HCT116 (cell line): ENCODE measurements around the gene MTFR1L. TPM values are rescaled to one million over a fixed set of nuclear protein-coding genes. Genes with fewer than 3 reads are reported as not detected.

Experiments
- ATAC-seq: fragments of 200-7000 bp; cut with Tn5 transposase; 2 replicates; pipeline ENCODE4 v1.9.1; 2020; ENCODE audit warnings: mild to moderate bottlenecking, moderate library complexity
- BruUV-seq: library from RNA; stranded (reverse); fragments of 400-500 nt; replicated peaks from 2 replicates; lab custom pipeline; 2021; lab: Mats Ljungman, UMichigan
- CTCF ChIA-PET: fragments of 300-600 bp; sonication (Branson Sonifier 250); formaldehyde crosslinking; loops from one replicate; lab custom pipeline; 2021; ENCODE audit warnings: antibody characterized with exemption; lab: Charles Lee
- POLR2A ChIA-PET: fragments of 300-600, 350-600 bp; sonication (Branson Sonifier 250); formaldehyde crosslinking; loops from one replicate; lab custom pipeline; 2021; ENCODE audit warnings: antibody characterized with exemption; lab: Charles Lee
- RAD21 ChIA-PET, 2 experiments: fragments of 300-600 bp; sonication (Branson Sonifier 250); formaldehyde crosslinking; loops; one replicate each; lab custom pipeline; 2023; ENCODE audit warnings: low total read pairs in 2 of 2; ENCODE audit not compliant: uncharacterized antibody in 2 of 2, unreplicated experiment in 2 of 2, low non-redundant PET in 1 of 2; lab: Charles Lee
- DNase-seq: peaks from one replicate; pipeline ENCODE4 v3.0.0-alpha.2; 2010; ENCODE audit warnings: low read depth, low spot score
- H2AFZ ChIP-seq: fragments of 200-600 bp; shearing (Covaris generic), sonication (generic); 2 replicates; pipeline ENCODE4 v1.6.1; 2017; ENCODE audit warnings: low read depth, mixed run types, mixed read lengths, antibody characterized with exemption, low read length; ENCODE audit not compliant: poor library complexity, severe bottlenecking
- H3K27ac ChIP-seq: 2 replicates; pipeline ENCODE4 v1.5.1; 2012; ENCODE audit warnings: low read depth, low read length
- H3K27me3 ChIP-seq: fragments of 200-600 bp; sonication (generic); 2 replicates; pipeline ENCODE4 v1.6.1; 2016; ENCODE audit warnings: mixed run types, low read length, mixed read lengths; ENCODE audit not compliant: insufficient read depth
- H3K36me3 ChIP-seq, 2 experiments: fragments of 200-500 bp in 1 of 2; fragments of 200-600 bp in 1 of 2; sonication (Bioruptor generic) in 1 of 2; sonication (generic) in 1 of 2; 2 replicates each; pipeline versions ENCODE4 v1.5.1 to v1.6.1; 2014 to 2016; ENCODE audit warnings: low read length in 2 of 2, inconsistent platforms in 1 of 2, mixed read lengths in 1 of 2, mixed run types in 1 of 2; ENCODE audit not compliant: insufficient read depth in 2 of 2, control insufficient read depth in 1 of 2
- H3K4me1 ChIP-seq, 2 experiments: fragments of 200-600 bp in 1 of 2; sonication (generic) in 1 of 2; 2 replicates each; pipeline versions ENCODE4 v1.5.1 to v1.6.1; 2012 to 2017; ENCODE audit warnings: low read length in 2 of 2, inconsistent platforms in 1 of 2, mild to moderate bottlenecking in 1 of 2, mixed read lengths in 1 of 2, mixed run types in 1 of 2, moderate library complexity in 1 of 2; ENCODE audit not compliant: insufficient read depth in 2 of 2, control insufficient read depth in 1 of 2
- H3K4me2 ChIP-seq: fragments of 200-600 bp; sonication (generic); 2 replicates; pipeline ENCODE4 v1.6.1; 2017; ENCODE audit warnings: mixed run types, low read length, mixed read lengths
- H3K4me3 ChIP-seq, 2 experiments: fragments of 200-600 bp in 1 of 2; sonication (generic) in 1 of 2; replicated peaks in 1 of 2; 2 replicates each; pipeline ENCODE4 v1.5.1; 2011 to 2016; ENCODE audit warnings: low read length in 2 of 2, control low read depth in 1 of 2, low read depth in 1 of 2, mild to moderate bottlenecking in 1 of 2, mixed read lengths in 1 of 2, mixed run types in 1 of 2
- H3K79me2 ChIP-seq: fragments of 200-600 bp; sonication (generic); 2 replicates; pipeline ENCODE4 v1.6.1; 2017; ENCODE audit warnings: mild to moderate bottlenecking, mixed run types, low read length, moderate library complexity, mixed read lengths; ENCODE audit not compliant: insufficient read depth
- H3K9ac ChIP-seq: fragments of 200-600 bp; sonication (generic); 2 replicates; pipeline ENCODE4 v1.6.1; 2016; ENCODE audit warnings: low read length, mixed read lengths
- H3K9me2 ChIP-seq: fragments of 200-600 bp; sonication (generic), shearing (Covaris generic); 2 replicates; pipeline ENCODE4 v1.6.1; 2017; ENCODE audit warnings: mixed run types, mild to moderate bottlenecking, moderate library complexity; ENCODE audit not compliant: insufficient read depth
- H3K9me3 ChIP-seq, 2 experiments: fragments of 200-500 bp in 1 of 2; fragments of 200-600 bp in 1 of 2; sonication (Bioruptor generic) in 1 of 2; sonication (generic) in 1 of 2; 2 replicates each; pipeline ENCODE4 v1.6.1; 2014 to 2017; ENCODE audit warnings: low read length in 2 of 2, mixed read lengths in 2 of 2, inconsistent platforms in 1 of 2, low read depth in 1 of 2, mild to moderate bottlenecking in 1 of 2, mixed run types in 1 of 2, moderate library complexity in 1 of 2; ENCODE audit not compliant: control insufficient read depth in 1 of 2, insufficient read depth in 1 of 2
- H4K20me1 ChIP-seq: fragments of 200-600 bp; sonication (generic), shearing (Covaris generic); 2 replicates; pipeline ENCODE4 v1.6.1; 2017; ENCODE audit warnings: mixed run types, mild to moderate bottlenecking, moderate library complexity; ENCODE audit not compliant: insufficient read depth
- CBX3 ChIP-seq: IDR thresholded peaks from 2 replicates; pipeline ENCODE4 v1.6.1; 2012; ENCODE audit warnings: low read depth
- CEBPB ChIP-seq: IDR thresholded peaks from 2 replicates; pipeline ENCODE4 v1.6.1; 2012; ENCODE audit warnings: low read depth
- CTCF ChIP-seq, 3 experiments: fragments of 200-600 bp in 1 of 3; sonication (generic) in 1 of 3; IDR thresholded peaks in 2 of 3; conservative IDR thresholded peaks in 1 of 3; 2 replicates each; pipeline ENCODE4 v1.5.1; 2012 to 2017; ENCODE audit warnings: low read depth in 2 of 3, low read length in 2 of 3, antibody characterized with exemption in 1 of 3, borderline replicate concordance in 1 of 3, control low read depth in 1 of 3, mild to moderate bottlenecking in 1 of 3, mixed read lengths in 1 of 3, mixed run types in 1 of 3, moderate library complexity in 1 of 3; ENCODE audit not compliant: insufficient read depth in 1 of 3
- EGR1 ChIP-seq: IDR thresholded peaks from 2 replicates; pipeline ENCODE4 v1.6.1; 2012; ENCODE audit warnings: low read depth
- ELF1 ChIP-seq: IDR thresholded peaks from 2 replicates; pipeline ENCODE4 v1.6.1; 2012; ENCODE audit warnings: low read depth, borderline replicate concordance
- EZH2 ChIP-seq: fragments of 200-600 bp; sonication (generic); IDR thresholded peaks from 2 replicates; pipeline ENCODE4 v1.6.1; 2017; ENCODE audit warnings: antibody characterized with exemption, mixed run types
- EZH2phosphoT487 ChIP-seq: fragments of 200-600 bp; IDR thresholded peaks from 2 replicates; pipeline ENCODE4 v1.6.1; 2018; ENCODE audit warnings: antibody characterized with exemption, borderline replicate concordance
- FOSL1 ChIP-seq: IDR thresholded peaks from 2 replicates; pipeline ENCODE4 v1.6.1; 2012; ENCODE audit warnings: low read depth
- JUND ChIP-seq: IDR thresholded peaks from 2 replicates; pipeline ENCODE4 v1.6.1; 2012
- MAX ChIP-seq: IDR thresholded peaks from 2 replicates; pipeline ENCODE4 v1.6.1; 2012
- POLR2A ChIP-seq: IDR thresholded peaks from 2 replicates; pipeline ENCODE4 v1.7.0; 2011; ENCODE audit warnings: borderline replicate concordance; ENCODE audit not compliant: insufficient read depth, insufficient read length; ENCODE audit errors: extremely low read depth
- RAD21 ChIP-seq: IDR thresholded peaks from 2 replicates; pipeline ENCODE4 v1.6.1; 2012; ENCODE audit warnings: low read depth, mild to moderate bottlenecking
- SIN3A ChIP-seq: IDR thresholded peaks from 2 replicates; pipeline ENCODE4 v1.6.1; 2012; ENCODE audit warnings: low read depth
- SP1 ChIP-seq: IDR thresholded peaks from 2 replicates; pipeline ENCODE4 v1.6.1; 2012; ENCODE audit warnings: low read depth
- SRF ChIP-seq: IDR thresholded peaks from 2 replicates; pipeline ENCODE4 v1.6.1; 2012; ENCODE audit warnings: low read depth
- YY1 ChIP-seq: IDR thresholded peaks from 2 replicates; pipeline ENCODE4 v1.6.1; 2011; ENCODE audit warnings: low read length, low read depth, moderate library complexity, mild to moderate bottlenecking; ENCODE audit not compliant: insufficient replicate concordance; ENCODE audit errors: extremely low read depth
- ZFX ChIP-seq: fragments of 450-650 bp; IDR thresholded peaks from 2 replicates; pipeline ENCODE4 v1.6.1; 2017
- ZNF274 ChIP-seq: fragments of 200-500 bp; sonication (Bioruptor generic); IDR thresholded peaks from 2 replicates; pipeline ENCODE4 v1.6.1; 2014; ENCODE audit warnings: mild to moderate bottlenecking, low read depth, low read length, inconsistent platforms
- intact Hi-C: fragments of 100-400 bp; cut with micrococcal nuclease; formaldehyde crosslinking; loops from 2 replicates; pipeline ENCODE4 v1.10.0; 2022
- total RNA-seq: library from RNA; stranded (reverse); gene quantifications from one replicate; pipeline ENCODE4 v1.2.1, GENCODE V29; 2021; ENCODE audit not compliant: unreplicated experiment
- TF ChIP-seq, protein P1 (sequence below): IDR thresholded peaks from 2 replicates; pipeline ENCODE4 v1.6.1; 2012
- TF ChIP-seq, protein P2 (sequence below): IDR thresholded peaks from 2 replicates; pipeline ENCODE4 v1.6.1; 2012; ENCODE audit warnings: low read depth

The MTFR1L gene
- total RNA-seq, 1 experiment from 2014 or later: 35.8 TPM

- H3K79me2 ChIP-seq: peaks cover 50% of the 10 kb centered on the region
- no TSS peak for BruUV-seq
- TF ChIP-seq JUND (no peak), ZNF274 (no peak), SRF (no peak), CBX3 (no peak; the same call in none of the 2 replicates), MAX (peak; percentile 93), EZH2phosphoT487 (no peak), SP1 (peak; percentile 67), RAD21 (no peak), CEBPB (no peak), FOSL1 (no peak), ELF1 (no peak), CTCF (IDR thresholded peaks at IDR 0.05 in 2 of 3, conservative IDR thresholded peaks at IDR 0.05 in 1 of 3; ENCODE audit: borderline replicate concordance in 1 of 3, insufficient read depth in 1 of 3, low read depth in 2 of 3, low read length in 2 of 3) (no peak), ZFX (peak; percentile 80), EZH2 (no peak), POLR2A (peak; percentile 79), YY1 (peak; percentile 47), SIN3A (peak; percentile 96), EGR1 (peak; percentile 97)
- TF ChIP-seq, protein P1, sequence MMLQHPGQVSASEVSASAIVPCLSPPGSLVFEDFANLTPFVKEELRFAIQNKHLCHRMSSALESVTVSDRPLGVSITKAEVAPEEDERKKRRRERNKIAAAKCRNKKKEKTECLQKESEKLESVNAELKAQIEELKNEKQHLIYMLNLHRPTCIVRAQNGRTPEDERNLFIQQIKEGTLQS: no peak
- TF ChIP-seq, protein P2, sequence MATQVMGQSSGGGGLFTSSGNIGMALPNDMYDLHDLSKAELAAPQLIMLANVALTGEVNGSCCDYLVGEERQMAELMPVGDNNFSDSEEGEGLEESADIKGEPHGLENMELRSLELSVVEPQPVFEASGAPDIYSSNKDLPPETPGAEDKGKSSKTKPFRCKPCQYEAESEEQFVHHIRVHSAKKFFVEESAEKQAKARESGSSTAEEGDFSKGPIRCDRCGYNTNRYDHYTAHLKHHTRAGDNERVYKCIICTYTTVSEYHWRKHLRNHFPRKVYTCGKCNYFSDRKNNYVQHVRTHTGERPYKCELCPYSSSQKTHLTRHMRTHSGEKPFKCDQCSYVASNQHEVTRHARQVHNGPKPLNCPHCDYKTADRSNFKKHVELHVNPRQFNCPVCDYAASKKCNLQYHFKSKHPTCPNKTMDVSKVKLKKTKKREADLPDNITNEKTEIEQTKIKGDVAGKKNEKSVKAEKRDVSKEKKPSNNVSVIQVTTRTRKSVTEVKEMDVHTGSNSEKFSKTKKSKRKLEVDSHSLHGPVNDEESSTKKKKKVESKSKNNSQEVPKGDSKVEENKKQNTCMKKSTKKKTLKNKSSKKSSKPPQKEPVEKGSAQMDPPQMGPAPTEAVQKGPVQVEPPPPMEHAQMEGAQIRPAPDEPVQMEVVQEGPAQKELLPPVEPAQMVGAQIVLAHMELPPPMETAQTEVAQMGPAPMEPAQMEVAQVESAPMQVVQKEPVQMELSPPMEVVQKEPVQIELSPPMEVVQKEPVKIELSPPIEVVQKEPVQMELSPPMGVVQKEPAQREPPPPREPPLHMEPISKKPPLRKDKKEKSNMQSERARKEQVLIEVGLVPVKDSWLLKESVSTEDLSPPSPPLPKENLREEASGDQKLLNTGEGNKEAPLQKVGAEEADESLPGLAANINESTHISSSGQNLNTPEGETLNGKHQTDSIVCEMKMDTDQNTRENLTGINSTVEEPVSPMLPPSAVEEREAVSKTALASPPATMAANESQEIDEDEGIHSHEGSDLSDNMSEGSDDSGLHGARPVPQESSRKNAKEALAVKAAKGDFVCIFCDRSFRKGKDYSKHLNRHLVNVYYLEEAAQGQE: no peak
Observed at GRCh38 chr1:25858906-25859789, 39.4 kb downstream of the MTFR1L start, which contains the start of gene AUNIP. Gene AUNIP, minus strand, starts transcription at chr1:25859457. Its CDS starts 100 bp downstream, at chr1:25859357.

More at GRCh38 chr1:25858906-25859789, 39.4 kb downstream of the MTFR1L start, which contains the start of gene AUNIP:
- CTCF ChIA-PET: no interaction called here
- ATAC-seq (peak; percentile 83), DNase-seq (peak; percentile 74)
- 0 out of 4 replicates have a peak, but pooled peaks cover 0 to 6% of the 10 kb centered on the region in 2 experiments for H3K36me3 ChIP-seq
- RAD21 ChIA-PET: no interaction called here
- peak within 1 kb of the TSS; percentile 81 for H3K27ac ChIP-seq
- H3K9me3 ChIP-seq: no peaks in the 10 kb centered on the region
- H3K4me1 ChIP-seq: peaks cover 30 to 51% of the 10 kb centered on the region in 2 experiments
- H3K9me2 ChIP-seq: no peaks in the 10 kb centered on the region
- no peaks in the 10 kb centered on the region for H3K27me3 ChIP-seq
- 0 out of 2 replicates have a peak, but pooled peaks cover 3% of the 10 kb centered on the region for H4K20me1 ChIP-seq
- H3K4me3 ChIP-seq: peak within 1 kb of the TSS; percentile 97 to 99
- peak within 1 kb of the TSS; percentile 99 for H3K9ac ChIP-seq
- POLR2A ChIA-PET: interaction anchor here (1.0 kb wide), 1 partner anchor 16 kb away, joined by 3 read pairs; the partner anchor contains the start of gene PAQR7
- intact Hi-C loops: loop anchor here (2.0 kb wide), 1 partner anchor 34 kb away; no protein-coding TSS in a partner anchor
- H2AFZ ChIP-seq: no peak within 1 kb of the TSS
- H3K4me2 ChIP-seq: peak within 1 kb of the TSS; percentile 98
